Mesenchymal stem cell (in vitro differentiated cells and primary cell): ENCODE measurements around the gene LRRTM1.
A peak's percentile ranks its signal among the peaks of the same experiment; 100 is the strongest.

Experiments
- DNase-seq: peaks from one replicate; pipeline ENCODE4 v3.0.0-alpha.2; 2013
- H2AFZ ChIP-seq: one replicate; pipeline ENCODE4 v1.6.1; 2013; ENCODE audit warnings: low read depth, mild to moderate bottlenecking, control low read depth, inconsistent platforms, low read length, moderate library complexity
- H2AK5ac ChIP-seq: 2 replicates; pipeline ENCODE4 v1.6.1; 2013; ENCODE audit warnings: low read length, moderate library complexity, mild to moderate bottlenecking, inconsistent platforms; ENCODE audit not compliant: severe bottlenecking
- H2BK120ac ChIP-seq: one replicate; pipeline ENCODE4 v1.6.1; 2013; ENCODE audit warnings: low read depth, mild to moderate bottlenecking, inconsistent platforms, low read length, moderate library complexity
- H2BK12ac ChIP-seq, 2 experiments: one replicate each; pipeline ENCODE4 v1.6.1; 2013; ENCODE audit warnings: inconsistent platforms in 2 of 2, low read length in 2 of 2, mild to moderate bottlenecking in 2 of 2, moderate library complexity in 2 of 2, control low read depth in 1 of 2
- H2BK15ac ChIP-seq: one replicate; pipeline ENCODE4 v1.6.1; 2013; ENCODE audit warnings: mild to moderate bottlenecking, low read depth, inconsistent platforms; ENCODE audit not compliant: poor library complexity, severe bottlenecking
- H2BK5ac ChIP-seq: 2 replicates; pipeline ENCODE4 v1.6.1; 2013; ENCODE audit warnings: low read depth, mild to moderate bottlenecking, low read length, control low read depth, inconsistent platforms; ENCODE audit not compliant: poor library complexity, severe bottlenecking
- H3K14ac ChIP-seq, 2 experiments: one replicate each; pipeline ENCODE4 v1.6.1; 2013; ENCODE audit warnings: inconsistent platforms in 2 of 2, low read length in 2 of 2, control low read depth in 1 of 2, mild to moderate bottlenecking in 1 of 2, moderate library complexity in 1 of 2
- H3K18ac ChIP-seq, 2 experiments: one replicate each; pipeline ENCODE4 v1.6.1; 2013; ENCODE audit warnings: inconsistent platforms in 2 of 2, low read length in 2 of 2, control low read depth in 1 of 2, low read depth in 1 of 2, mild to moderate bottlenecking in 1 of 2
- H3K23ac ChIP-seq, 2 experiments: one replicate each; pipeline ENCODE4 v1.6.1; 2013; ENCODE audit warnings: inconsistent platforms in 2 of 2, low read length in 2 of 2, mild to moderate bottlenecking in 2 of 2, moderate library complexity in 2 of 2, control low read depth in 1 of 2
- H3K27ac ChIP-seq: 2 replicates; pipeline ENCODE4 v1.5.1; 2013; ENCODE audit warnings: mild to moderate bottlenecking, moderate library complexity, low read length, control low read depth, inconsistent platforms; ENCODE audit not compliant: poor library complexity, severe bottlenecking
- H3K27me3 ChIP-seq, 2 experiments: 2 replicates each; pipeline versions ENCODE4 v1.6.1 to v1.7.0; 2013; ENCODE audit warnings: low read length in 2 of 2, mild to moderate bottlenecking in 2 of 2, moderate library complexity in 2 of 2, control low read depth in 1 of 2, inconsistent platforms in 1 of 2; ENCODE audit not compliant: control insufficient read depth in 1 of 2, insufficient read depth in 1 of 2
- H3K36me3 ChIP-seq, 2 experiments: 2 replicates each; pipeline versions ENCODE4 v1.6.1 to v1.7.0; 2013; ENCODE audit warnings: low read length in 2 of 2, control low read depth in 1 of 2, inconsistent platforms in 1 of 2, low read depth in 1 of 2, mild to moderate bottlenecking in 1 of 2; ENCODE audit not compliant: insufficient read depth in 2 of 2, control insufficient read depth in 1 of 2
- H3K4ac ChIP-seq, 2 experiments: one replicate each; pipeline ENCODE4 v1.6.1; 2013; ENCODE audit warnings: inconsistent platforms in 2 of 2, low read length in 2 of 2, mild to moderate bottlenecking in 2 of 2, moderate library complexity in 2 of 2, control low read depth in 1 of 2, low read depth in 1 of 2
- H3K4me1 ChIP-seq: 2 replicates; pipeline ENCODE4 v1.6.1; 2013; ENCODE audit warnings: low read depth, low read length, control low read depth; ENCODE audit not compliant: control insufficient read depth, insufficient read depth
- H3K4me2 ChIP-seq: 2 replicates; pipeline ENCODE4 v1.6.1; 2013; ENCODE audit warnings: low read length, mild to moderate bottlenecking, inconsistent platforms; ENCODE audit not compliant: poor library complexity, severe bottlenecking
- H3K4me3 ChIP-seq, 2 experiments: 2 replicates each; pipeline versions ENCODE4 v1.5.1 to v1.7.0; 2013; ENCODE audit warnings: low read length in 2 of 2, mild to moderate bottlenecking in 2 of 2, control low read depth in 1 of 2, low read depth in 1 of 2; ENCODE audit not compliant: insufficient read depth in 1 of 2
- H3K79me1 ChIP-seq: replicated peaks from 2 replicates; pipeline ENCODE4 v1.6.1; 2013; ENCODE audit warnings: mild to moderate bottlenecking, control low read depth, low read length, inconsistent platforms; ENCODE audit not compliant: poor library complexity, severe bottlenecking
- H3K9ac ChIP-seq: 2 replicates; pipeline ENCODE4 v1.7.0; 2013; ENCODE audit warnings: mild to moderate bottlenecking, low read length, moderate library complexity
- H3K9me3 ChIP-seq: 2 replicates; pipeline ENCODE4 v1.7.0; 2013; ENCODE audit warnings: mild to moderate bottlenecking, low read length; ENCODE audit not compliant: control insufficient read depth
- H4K8ac ChIP-seq: one replicate; pipeline ENCODE4 v1.6.1; 2013; ENCODE audit warnings: inconsistent platforms, mild to moderate bottlenecking, low read length, moderate library complexity
- H4K91ac ChIP-seq: one replicate; pipeline ENCODE4 v1.6.1; 2013; ENCODE audit warnings: mild to moderate bottlenecking, low read length, inconsistent platforms
- WGBS: methylation state at CpG from one replicate; pipeline ENCODE4 v1.1.7; 2013; ENCODE audit warnings: mixed read lengths; 5-methylcytosine and 5-hydroxymethylcytosine counted together

LRRTM1 gene

DNA sequence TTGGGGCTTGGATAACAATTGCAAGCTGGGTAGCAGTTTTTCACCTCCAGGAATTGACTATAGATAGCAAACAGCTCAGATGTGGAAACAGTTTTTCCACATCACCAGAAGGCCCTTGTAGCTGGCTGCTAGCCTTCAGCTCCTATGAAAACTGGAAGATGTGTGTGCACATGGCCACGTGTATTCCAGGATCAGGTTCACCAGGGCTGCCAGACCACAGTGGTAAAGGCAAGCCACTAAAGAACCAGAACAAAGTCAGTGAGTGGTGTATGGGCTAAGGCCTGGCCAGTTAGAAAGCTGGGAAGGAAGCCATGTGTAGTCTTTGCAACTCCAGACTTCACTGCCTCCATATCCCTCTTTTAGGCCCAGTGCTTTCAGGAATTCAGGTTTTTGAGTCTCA is 12.9 kb downstream of the LRRTM1 start:
- Histone ChIP-seq H3K27me3 (peaks cover 0 to 15% of the 10 kb centered on the region in 2 experiments), H3K4me3 (no peak overlapping the region), H2BK15ac (no peak overlapping the region), H3K36me3 (no peaks in the 10 kb centered on the region), H3K18ac (no peak overlapping the region), H3K4me1 (no peaks in the 10 kb centered on the region), H3K4ac (no peak overlapping the region), H2BK120ac (no peak overlapping the region), H2AFZ (no peak overlapping the region), H2AK5ac (no peak overlapping the region), H3K27ac (no peak overlapping the region), H3K9me3 (no peaks in the 10 kb centered on the region), H3K9ac (no peak overlapping the region), H2BK12ac (no peak overlapping the region), H2BK5ac (no peak overlapping the region), H3K4me2 (no peak overlapping the region), H3K14ac (no peak overlapping the region), H4K8ac (no peak overlapping the region), H3K79me1 (no peaks in the 10 kb centered on the region), H3K23ac (no peak overlapping the region), H4K91ac (no peak overlapping the region)
- DNase-seq = no peak
- WGBS = 42% methylated on average over 1 of the region's 1 CpG

- Histone ChIP-seq H3K27ac (no peak overlapping the region), H2AFZ (no peak overlapping the region), H3K4me3 (no peak overlapping the region), H3K27me3 (peaks cover 0 to 8% of the 10 kb centered on the region in 2 experiments), H2AK5ac (no peak overlapping the region), H3K4me2 (no peak overlapping the region), H3K9ac (peak overlapping the region; percentile 15), H3K4me1 (no peaks in the 10 kb centered on the region), H3K36me3 (no peaks in the 10 kb centered on the region), H3K4ac (no peak overlapping the region), H2BK120ac (no peak overlapping the region), H3K18ac (no peak overlapping the region), H3K23ac (no peak overlapping the region), H2BK5ac (no peak overlapping the region), H2BK12ac (no peak overlapping the region), H3K14ac (no peak overlapping the region), H4K91ac (no peak overlapping the region), H2BK15ac (no peak overlapping the region), H3K79me1 (no peaks in the 10 kb centered on the region), H4K8ac (no peak overlapping the region), H3K9me3 (no peaks in the 10 kb centered on the region)
- WGBS = 62% methylated on average over 5 of the region's 5 CpGs
- DNase-seq = peak; percentile 10
Observed at GRCh38 chr2:80288576-80288975, 16.0 kb downstream of the LRRTM1 start.

- H3K14ac ChIP-seq = no peak overlapping the region
- no peak overlapping the region for H3K4ac ChIP-seq
- no peak overlapping the region for H4K8ac ChIP-seq
- no peak overlapping the region for H2BK120ac ChIP-seq
- no peak overlapping the region for H2AK5ac ChIP-seq
- H3K9me3 ChIP-seq = no peaks in the 10 kb centered on the region
- H2BK5ac ChIP-seq = no peak overlapping the region
- no peaks in the 10 kb centered on the region for H3K79me1 ChIP-seq
- H2BK12ac ChIP-seq = no peak overlapping the region
- H3K18ac ChIP-seq = no peak overlapping the region
- no peak overlapping the region for H2AFZ ChIP-seq
- no peak overlapping the region for H3K23ac ChIP-seq
- H3K4me3 ChIP-seq = no peak overlapping the region
- H3K36me3 ChIP-seq = no peaks in the 10 kb centered on the region
- H3K4me2 ChIP-seq = no peak overlapping the region
- no peak overlapping the region for H4K91ac ChIP-seq
- H3K9ac ChIP-seq = no peak overlapping the region
- no peak for DNase-seq
- no peak overlapping the region for H3K27ac ChIP-seq
- no peaks in the 10 kb centered on the region for H3K4me1 ChIP-seq
- peaks cover 0 to 6% of the 10 kb centered on the region in 2 experiments for H3K27me3 ChIP-seq
- WGBS = 48% methylated on average over 1 of the region's 1 CpG
- H2BK15ac ChIP-seq = no peak overlapping the region
Observed at GRCh38 chr2:80281049-80281448, 23.5 kb downstream of the LRRTM1 start.

DNA sequence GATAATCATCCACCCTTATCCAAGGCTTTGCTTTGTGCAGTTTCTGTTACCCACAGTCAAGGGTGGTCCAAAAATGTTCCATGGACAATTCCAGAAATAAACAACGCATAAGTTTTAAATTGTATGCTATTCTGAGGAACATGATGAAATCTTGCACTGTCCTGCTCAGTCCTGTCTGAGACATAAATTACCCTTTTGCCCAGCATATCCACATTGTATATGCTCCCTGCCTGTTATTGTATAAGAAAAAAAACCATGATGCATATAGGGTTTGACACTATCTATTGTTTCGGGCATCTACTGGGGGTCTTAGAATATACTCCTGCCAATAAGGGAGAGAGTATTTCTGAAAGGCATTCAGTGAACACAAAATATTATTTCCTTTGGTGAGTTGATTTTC is 24.0 kb downstream of the LRRTM1 start:
- no peaks in the 10 kb centered on the region for H3K4me1 ChIP-seq
- H3K4ac ChIP-seq = no peak overlapping the region
- H3K27ac ChIP-seq = no peak overlapping the region
- H2AFZ ChIP-seq = no peak overlapping the region
- H3K36me3 ChIP-seq = no peaks in the 10 kb centered on the region
- no peak overlapping the region for H3K4me2 ChIP-seq
- H2BK120ac ChIP-seq = no peak overlapping the region
- 92% methylated on average over 1 of the region's 2 CpGs for WGBS
- no peak overlapping the region for H2BK5ac ChIP-seq
- DNase-seq = no peak
- H2BK12ac ChIP-seq = no peak overlapping the region
- H3K27me3 ChIP-seq = peaks cover 0 to 6% of the 10 kb centered on the region in 2 experiments
- H3K14ac ChIP-seq = no peak overlapping the region
- H3K9me3 ChIP-seq = no peaks in the 10 kb centered on the region
- H3K79me1 ChIP-seq = no peaks in the 10 kb centered on the region
- H3K23ac ChIP-seq = no peak overlapping the region
- no peak overlapping the region for H2AK5ac ChIP-seq
- no peak overlapping the region for H2BK15ac ChIP-seq
- no peak overlapping the region for H4K91ac ChIP-seq
- H4K8ac ChIP-seq = no peak overlapping the region
- no peak overlapping the region for H3K4me3 ChIP-seq
- H3K9ac ChIP-seq = no peak overlapping the region
- no peak overlapping the region for H3K18ac ChIP-seq
